Esophagus mucosa (tissue), 1 donor: ENCODE data around the gene SOST. TPM values are rescaled to one million over a fixed set of nuclear protein-coding genes. Genes with fewer than 3 reads are reported as not detected.
A peak's percentile ranks its signal among the peaks of the same experiment; 100 is the strongest.

ENCODE experiments used
- ATAC-seq: fragments of 200-7000 bp; cut with Tn5 transposase; one replicate; pipeline ENCODE4 v1.9.1; 2020
- total RNA-seq: library from RNA; stranded (reverse); gene quantifications from one replicate; pipeline ENCODE4 v1.2.4, GENCODE V29; 2023
- donor health status: DM: yes; HTN: yes; CAD: no.

Gene SOST
- total RNA-seq, 1 donor from 2014 or later, result not detected

- ATAC-seq, result no peak
These were observed 16.0 kb upstream of the SOST start for GRCh38 chr17:43774304-43775250.

GRCh38 chr17:43772877-43773648 is 14.5 kb upstream of the SOST start:
- ATAC-seq, result peak; percentile 42

- no peak for ATAC-seq
These were observed 12.9 kb upstream of the SOST start for GRCh38 chr17:43771463-43771862.

DNA sequence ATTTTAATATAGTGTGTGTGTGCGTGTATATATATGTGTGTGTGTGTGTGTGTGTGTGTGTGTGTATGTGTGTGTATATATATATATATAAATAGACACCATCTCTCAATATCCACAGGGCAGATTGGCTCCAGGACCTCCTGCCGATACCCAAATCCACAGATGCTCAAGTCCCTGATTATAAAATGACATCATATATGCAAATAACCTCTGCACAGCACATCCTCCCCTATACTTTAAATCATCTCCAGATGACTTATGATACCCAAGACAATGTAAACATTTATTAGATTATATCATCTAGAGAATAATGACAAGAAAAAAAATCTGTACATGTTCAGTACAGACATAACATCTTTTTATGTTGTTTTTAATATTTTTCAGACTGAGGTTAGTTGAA is 12.4 kb upstream of the SOST start:
- ATAC-seq, result no peak

DNA sequence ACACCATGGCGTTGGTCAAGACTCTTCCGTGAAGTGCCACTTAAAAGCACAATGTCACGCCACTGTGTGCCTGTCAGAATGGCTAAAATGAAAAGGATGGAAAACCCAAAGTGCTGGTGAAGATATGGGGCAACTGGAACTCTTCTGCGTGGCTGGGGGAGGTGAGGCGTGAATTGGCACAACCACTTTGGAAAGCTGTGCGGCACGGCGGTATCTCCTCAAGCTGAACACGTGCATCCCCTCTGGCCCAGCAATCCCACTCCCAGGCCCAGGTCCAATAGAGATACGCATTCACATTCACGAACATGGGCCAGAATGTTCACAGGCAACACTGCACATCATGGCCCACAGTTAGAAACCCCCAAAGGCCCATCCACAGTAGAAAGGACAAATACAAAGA is 11.3 kb upstream of the SOST start:
- no peak for ATAC-seq

- ATAC-seq, result no peak
These were observed 10.8 kb upstream of the SOST start for GRCh38 chr17:43769426-43769825.

GRCh38 chr17:43768943-43769342 is 10.4 kb upstream of the SOST start:
- no peak for ATAC-seq

GRCh38 chr17:43768382-43768781 is 9.8 kb upstream of the SOST start:
- peak; percentile 27 for ATAC-seq

- no peak for ATAC-seq
These were observed 9.1 kb upstream of the SOST start for GRCh38 chr17:43767713-43768059.

- ATAC-seq, result no peak
These were observed 8.6 kb upstream of the SOST start for GRCh38 chr17:43767053-43767712.

GRCh38 chr17:43766413-43767052 is 7.9 kb upstream of the SOST start:
- ATAC-seq, result no peak

- ATAC-seq, result peak; percentile 94
These were observed 1.8 kb upstream of the SOST start for GRCh38 chr17:43760254-43760852.

DNA sequence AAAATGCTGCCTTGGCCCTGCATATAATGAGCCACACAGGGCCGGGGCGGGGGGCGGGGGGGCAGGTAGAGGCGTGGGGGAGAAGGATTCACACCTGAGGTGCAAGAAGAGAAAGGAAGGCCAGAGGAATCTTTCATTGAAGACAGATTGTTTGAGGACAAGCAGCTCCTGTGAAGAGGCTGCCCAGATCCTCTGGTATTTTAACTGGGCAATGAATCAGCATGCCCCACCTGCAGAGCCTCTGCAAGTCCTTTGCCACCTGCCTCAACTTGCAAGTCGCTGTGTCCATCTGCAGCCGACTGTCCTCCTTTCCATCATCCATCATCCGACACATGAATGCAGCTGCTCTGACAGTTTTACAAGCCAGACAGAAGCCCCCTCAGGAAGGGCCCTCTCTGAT is 1.2 kb upstream of the SOST start:
- peak; percentile 24 for ATAC-seq

DNA sequence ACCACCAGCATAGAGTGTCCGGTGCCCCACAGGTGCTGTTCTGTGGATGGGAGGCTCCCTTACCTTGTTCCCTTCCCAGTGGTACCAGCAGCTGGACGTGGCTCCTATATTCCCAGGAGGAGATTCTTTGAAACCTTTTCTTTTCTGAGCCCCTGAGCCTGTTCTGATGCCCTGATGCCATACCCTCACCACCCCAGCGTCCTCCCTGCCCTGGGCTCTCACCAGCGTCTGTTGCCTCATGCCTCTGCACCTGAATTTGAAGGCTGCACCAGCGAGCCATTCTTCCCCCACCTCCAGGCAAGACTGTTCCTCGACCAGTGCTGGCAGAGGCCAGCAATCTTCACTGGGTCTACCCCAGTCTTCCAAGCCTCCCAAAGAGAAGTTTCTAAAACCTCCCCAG is 505 bp downstream of the SOST start:
- no peak for ATAC-seq

DNA sequence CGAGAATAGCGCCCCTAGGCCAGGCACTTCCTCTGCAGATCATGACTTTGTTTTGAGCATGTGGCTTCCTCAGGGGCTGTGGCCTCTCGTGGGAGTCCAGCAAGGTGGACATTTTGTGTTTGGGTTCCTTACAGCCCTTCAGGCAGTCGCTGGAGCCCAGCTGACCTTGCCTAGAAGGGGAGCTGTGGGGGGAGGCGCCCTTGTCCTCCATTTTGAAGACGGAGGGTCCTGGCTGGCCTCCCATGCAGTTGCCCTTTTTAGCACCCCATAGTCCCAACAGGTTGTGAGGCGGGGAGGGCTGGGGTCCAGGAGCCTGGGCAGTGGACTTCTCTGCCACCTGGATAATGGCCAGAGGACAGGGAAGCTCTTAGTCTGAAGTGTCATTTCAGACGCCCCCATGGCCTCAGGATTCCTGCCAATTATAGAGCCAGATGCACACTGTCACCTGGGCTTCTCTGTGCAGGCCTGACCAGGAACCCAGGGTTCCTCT is 1.4 kb downstream of the SOST start:
- ATAC-seq, result no peak

GRCh38 chr17:43756201-43756600 is 2.4 kb downstream of the SOST start:
- no peak for ATAC-seq

DNA sequence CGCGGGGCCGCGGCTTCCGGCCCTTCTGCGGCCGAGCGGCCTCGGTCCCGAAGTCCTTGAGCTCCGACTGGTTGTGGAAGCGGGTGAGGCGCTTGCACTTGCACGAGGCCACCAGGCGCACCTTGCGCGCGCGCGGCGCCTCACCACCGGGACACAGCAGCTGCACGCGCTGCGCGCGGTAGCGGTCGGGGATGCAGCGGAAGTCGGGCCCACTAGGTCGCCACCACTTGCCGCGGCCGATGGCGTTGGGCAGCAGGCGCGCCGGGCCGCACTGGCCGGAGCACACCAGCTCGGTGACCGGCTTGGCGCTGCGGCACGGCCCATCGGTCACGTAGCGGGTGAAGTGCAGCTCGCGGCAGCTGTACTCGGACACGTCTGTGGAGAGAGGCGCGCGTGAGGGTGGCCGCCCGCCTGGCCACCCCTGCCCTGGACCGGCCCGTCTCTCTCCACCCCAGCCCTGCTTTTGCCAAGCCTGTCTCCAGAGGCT is 3.2 kb downstream of the SOST start:
- ATAC-seq, result no peak

DNA sequence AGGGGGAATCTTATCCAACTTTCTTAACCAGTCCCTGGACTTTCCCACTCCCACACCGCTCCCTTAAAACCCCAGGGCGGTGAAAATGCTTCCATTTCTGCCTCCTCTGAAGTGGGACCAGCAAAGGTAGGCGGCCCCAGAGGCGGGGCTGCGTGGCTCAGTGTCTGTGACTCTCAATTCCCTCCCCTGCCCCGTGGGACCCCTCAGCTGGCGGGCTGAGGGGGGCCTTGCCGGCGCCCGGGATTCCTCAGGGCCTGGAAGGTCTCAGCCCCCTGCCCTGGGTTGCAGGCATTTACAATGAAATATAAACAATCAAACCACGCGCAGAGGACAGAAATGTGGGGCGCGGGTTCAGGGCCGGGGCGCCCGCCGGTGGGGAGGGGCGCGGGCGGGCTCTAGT is 3.6 kb downstream of the SOST start:
- no peak for ATAC-seq

GRCh38 chr17:43753493-43754129 is 5.0 kb downstream of the SOST start:
- no peak for ATAC-seq

- peak; percentile 72 for ATAC-seq
These were observed 8.4 kb downstream of the SOST start for GRCh38 chr17:43750153-43750552.

GRCh38 chr17:43745541-43745940 is 13.1 kb downstream of the SOST start:
- ATAC-seq, result no peak

DNA sequence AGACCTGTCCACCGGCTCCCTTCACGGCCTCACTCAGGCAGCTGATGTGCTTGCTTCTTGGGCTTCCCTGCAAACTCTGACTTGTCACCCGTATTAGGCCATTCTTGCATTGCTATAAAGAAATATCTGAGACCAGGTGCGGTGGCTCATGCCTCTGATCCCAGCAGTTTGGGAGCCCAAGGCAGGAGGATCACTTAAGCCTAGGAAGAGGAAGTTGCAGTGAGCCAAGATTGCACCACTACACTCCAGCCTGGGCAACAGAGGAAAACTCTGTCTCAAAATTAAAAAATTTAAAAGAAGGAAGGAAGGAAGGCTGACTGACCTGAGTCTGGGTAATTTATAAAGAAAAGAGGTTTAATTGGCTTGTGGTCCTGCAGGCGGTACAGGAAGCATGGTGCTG is 17.0 kb downstream of the SOST start:
- ATAC-seq, result no peak
